ENCODE measurements around the gene COPRS.

The COPRS gene

DNA sequence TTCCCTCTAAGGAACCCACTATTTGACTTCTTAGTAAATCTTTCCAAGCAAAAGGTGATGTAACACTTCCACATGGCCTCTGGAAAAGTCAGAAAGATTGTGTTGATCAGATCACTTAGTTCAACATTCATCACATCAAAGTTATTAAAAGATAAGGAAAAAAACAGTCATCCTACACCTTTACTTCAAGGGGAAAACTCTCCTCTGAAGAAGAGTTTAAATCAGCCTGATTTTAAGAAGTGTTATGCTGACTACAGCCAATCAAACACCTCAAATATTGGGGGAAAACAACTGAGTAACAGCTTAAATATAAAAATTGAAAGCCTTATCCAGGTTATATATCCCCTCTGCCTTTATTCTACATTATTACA lies 19.6 kb upstream of the COPRS start:
- Histone ChIP-seq H3K9me3 (ENCODE audit: insufficient read depth, low read depth, low read length) (no peaks in the 10 kb centered on the region), H3K9ac (ENCODE audit: low read depth, low read length, poor library complexity, severe bottlenecking) (no peak overlapping the region), H2AFZ (ENCODE audit: low read length) (no peak overlapping the region), H4K20me1 (ENCODE audit: insufficient read depth, low read length, poor library complexity, severe bottlenecking) (no peaks in the 10 kb centered on the region), H3K9me2 (replicated peaks; ENCODE audit: low read depth, low read length) (no peaks in the 10 kb centered on the region), H3K36me3 (ENCODE audit: insufficient read depth, low read length) (peaks cover 48% of the 10 kb centered on the region; the same call in 1 of the 2 replicates), H3K27me3 (ENCODE audit: insufficient read depth, low read length, poor library complexity, severe bottlenecking) (no peaks in the 10 kb centered on the region), H3F3A (ENCODE audit: low read depth) (no peaks in the 10 kb centered on the region), H3K79me2 (ENCODE audit: insufficient read depth, low read length) (no peaks in the 10 kb centered on the region), H3K4me2 (ENCODE audit: low read depth, low read length, poor library complexity, severe bottlenecking) (no peak overlapping the region), H3K4me3 (ENCODE audit: low read length, poor library complexity, severe bottlenecking) (no peak overlapping the region), H3K4me1 (ENCODE audit: insufficient read depth, low read length, poor library complexity, severe bottlenecking) (no peaks in the 10 kb centered on the region)
- TF ChIP-seq, protein P1, sequence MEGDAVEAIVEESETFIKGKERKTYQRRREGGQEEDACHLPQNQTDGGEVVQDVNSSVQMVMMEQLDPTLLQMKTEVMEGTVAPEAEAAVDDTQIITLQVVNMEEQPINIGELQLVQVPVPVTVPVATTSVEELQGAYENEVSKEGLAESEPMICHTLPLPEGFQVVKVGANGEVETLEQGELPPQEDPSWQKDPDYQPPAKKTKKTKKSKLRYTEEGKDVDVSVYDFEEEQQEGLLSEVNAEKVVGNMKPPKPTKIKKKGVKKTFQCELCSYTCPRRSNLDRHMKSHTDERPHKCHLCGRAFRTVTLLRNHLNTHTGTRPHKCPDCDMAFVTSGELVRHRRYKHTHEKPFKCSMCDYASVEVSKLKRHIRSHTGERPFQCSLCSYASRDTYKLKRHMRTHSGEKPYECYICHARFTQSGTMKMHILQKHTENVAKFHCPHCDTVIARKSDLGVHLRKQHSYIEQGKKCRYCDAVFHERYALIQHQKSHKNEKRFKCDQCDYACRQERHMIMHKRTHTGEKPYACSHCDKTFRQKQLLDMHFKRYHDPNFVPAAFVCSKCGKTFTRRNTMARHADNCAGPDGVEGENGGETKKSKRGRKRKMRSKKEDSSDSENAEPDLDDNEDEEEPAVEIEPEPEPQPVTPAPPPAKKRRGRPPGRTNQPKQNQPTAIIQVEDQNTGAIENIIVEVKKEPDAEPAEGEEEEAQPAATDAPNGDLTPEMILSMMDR (conservative IDR thresholded peaks at IDR 0.05; ENCODE audit: low read length), result no peak
- TF ChIP-seq EZH2phosphoT487 (IDR thresholded peaks at IDR 0.05; ENCODE audit: borderline replicate concordance), result no peak

DNA sequence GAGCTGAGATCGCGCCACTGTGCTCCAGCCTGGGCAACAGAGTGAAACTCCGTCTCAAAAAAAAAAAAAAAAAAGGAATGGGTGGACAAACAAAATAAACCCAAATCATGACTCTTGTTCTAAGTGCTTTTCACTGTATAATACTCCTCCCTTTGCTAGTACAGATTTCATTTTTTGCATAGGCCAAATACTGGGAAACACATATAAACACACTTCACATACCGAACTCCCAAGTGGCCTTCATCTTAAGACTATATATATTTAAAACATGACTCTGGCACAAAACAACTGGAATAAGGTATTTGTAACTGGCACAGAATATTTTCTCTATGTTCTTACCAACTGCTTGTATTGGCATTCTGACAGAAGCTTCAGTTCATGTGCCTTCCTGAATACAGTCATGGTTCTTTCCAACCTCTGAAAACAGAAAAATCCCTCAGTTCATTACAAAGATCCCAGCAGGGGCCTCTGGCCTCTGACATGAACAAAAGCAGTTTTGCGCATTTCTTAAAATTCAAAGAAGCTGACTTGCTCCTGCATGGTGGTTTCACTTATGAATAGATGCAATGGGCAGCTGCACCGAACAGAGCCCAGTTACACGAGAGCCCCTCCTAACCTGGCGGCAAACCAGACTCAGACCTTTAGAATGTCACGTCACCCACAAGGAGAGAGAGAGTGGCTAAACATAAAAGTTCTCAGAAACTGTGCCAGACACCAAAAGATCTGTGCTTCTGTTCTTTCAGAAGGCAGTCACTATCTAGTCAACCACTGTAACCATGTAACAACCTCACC lies 19.1 kb upstream of the COPRS start:
- H3F3A ChIP-seq (ENCODE audit: low read depth), result no peaks in the 10 kb centered on the region
- H3K27me3 ChIP-seq (ENCODE audit: insufficient read depth, low read length, poor library complexity, severe bottlenecking), result no peaks in the 10 kb centered on the region
- H4K20me1 ChIP-seq (ENCODE audit: insufficient read depth, low read length, poor library complexity, severe bottlenecking), result no peaks in the 10 kb centered on the region
- H3K4me3 ChIP-seq (ENCODE audit: low read length, poor library complexity, severe bottlenecking), result no peak overlapping the region
- no peak overlapping the region for H3K9ac ChIP-seq (ENCODE audit: low read depth, low read length, poor library complexity, severe bottlenecking)
- TF ChIP-seq EZH2phosphoT487 (IDR thresholded peaks at IDR 0.05; ENCODE audit: borderline replicate concordance), result no peak
- TF ChIP-seq, protein P1 (conservative IDR thresholded peaks at IDR 0.05; ENCODE audit: low read length), result no peak
- H3K4me1 ChIP-seq (ENCODE audit: insufficient read depth, low read length, poor library complexity, severe bottlenecking), result no peaks in the 10 kb centered on the region
- no peaks in the 10 kb centered on the region for H3K9me3 ChIP-seq (ENCODE audit: insufficient read depth, low read depth, low read length)
- H2AFZ ChIP-seq (ENCODE audit: low read length), result no peak overlapping the region
- H3K9me2 ChIP-seq (replicated peaks; ENCODE audit: low read depth, low read length), result no peaks in the 10 kb centered on the region
- H3K36me3 ChIP-seq (ENCODE audit: insufficient read depth, low read length), result peaks cover 53% of the 10 kb centered on the region; the same call in 1 of the 2 replicates
- no peak overlapping the region for H3K4me2 ChIP-seq (ENCODE audit: low read depth, low read length, poor library complexity, severe bottlenecking)
- no peaks in the 10 kb centered on the region for H3K79me2 ChIP-seq (ENCODE audit: insufficient read depth, low read length)

DNA sequence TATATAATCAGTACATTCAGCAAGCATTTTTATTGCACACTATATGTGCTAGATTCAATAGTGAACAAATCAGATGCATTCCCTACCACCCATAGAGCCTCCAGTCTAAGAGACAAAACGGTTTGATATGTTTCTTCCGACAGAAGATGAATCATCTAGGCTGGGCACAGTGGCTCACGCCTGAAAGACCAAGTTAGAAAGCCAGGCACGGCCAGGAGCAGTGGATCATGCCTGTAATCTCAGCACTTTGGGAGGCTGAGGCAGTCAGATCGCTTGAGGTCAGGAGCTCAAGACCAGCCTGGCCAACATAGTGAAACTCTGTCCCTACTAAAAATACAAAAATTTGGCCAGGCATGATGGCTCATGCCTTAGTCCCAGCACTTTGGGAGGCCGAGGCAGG lies 18.3 kb upstream of the COPRS start:
- Histone ChIP-seq H3K4me1 (ENCODE audit: insufficient read depth, low read length, poor library complexity, severe bottlenecking) (no peaks in the 10 kb centered on the region), H2AFZ (ENCODE audit: low read length) (no peak overlapping the region), H3F3A (ENCODE audit: low read depth) (no peaks in the 10 kb centered on the region), H3K27me3 (ENCODE audit: insufficient read depth, low read length, poor library complexity, severe bottlenecking) (no peaks in the 10 kb centered on the region), H3K9me3 (ENCODE audit: insufficient read depth, low read depth, low read length) (no peaks in the 10 kb centered on the region), H3K9me2 (replicated peaks; ENCODE audit: low read depth, low read length) (no peaks in the 10 kb centered on the region), H3K79me2 (ENCODE audit: insufficient read depth, low read length) (no peaks in the 10 kb centered on the region), H3K4me2 (ENCODE audit: low read depth, low read length, poor library complexity, severe bottlenecking) (no peak overlapping the region), H3K36me3 (ENCODE audit: insufficient read depth, low read length) (peaks cover 60% of the 10 kb centered on the region; the same call in 1 of the 2 replicates), H4K20me1 (ENCODE audit: insufficient read depth, low read length, poor library complexity, severe bottlenecking) (no peaks in the 10 kb centered on the region), H3K4me3 (ENCODE audit: low read length, poor library complexity, severe bottlenecking) (no peak overlapping the region), H3K9ac (ENCODE audit: low read depth, low read length, poor library complexity, severe bottlenecking) (no peak overlapping the region)
- TF ChIP-seq EZH2phosphoT487 (IDR thresholded peaks at IDR 0.05; ENCODE audit: borderline replicate concordance), result no peak
- TF ChIP-seq, protein P1 (conservative IDR thresholded peaks at IDR 0.05; ENCODE audit: low read length), result no peak
